Tongue (tissue), 2 donors: ENCODE results near the gene EYA2. TPM values are rescaled to one million over a fixed set of nuclear protein-coding genes. Genes with fewer than 3 reads are reported as not detected.
A peak's percentile ranks its signal among the peaks of the same experiment; 100 is the strongest.
"Not testable (repeated sequence)": the region's sequence is repeated elsewhere in the genome, so short reads cannot be mapped to it uniquely, and the experiment has no call there.

Source experiments
- DNase-seq: peaks from one replicate; pipeline ENCODE4 v3.0.0-alpha.2; 2015
- total RNA-seq: library from RNA; depleted of rRNA; stranded (reverse); fragments of >200 nt; gene quantifications from one replicate; pipeline ENCODE4 v1.2.3, GENCODE V29; 2014

The EYA2 gene
- total RNA-seq, 1 donor from 2014 or later: 1.3 TPM

DNA sequence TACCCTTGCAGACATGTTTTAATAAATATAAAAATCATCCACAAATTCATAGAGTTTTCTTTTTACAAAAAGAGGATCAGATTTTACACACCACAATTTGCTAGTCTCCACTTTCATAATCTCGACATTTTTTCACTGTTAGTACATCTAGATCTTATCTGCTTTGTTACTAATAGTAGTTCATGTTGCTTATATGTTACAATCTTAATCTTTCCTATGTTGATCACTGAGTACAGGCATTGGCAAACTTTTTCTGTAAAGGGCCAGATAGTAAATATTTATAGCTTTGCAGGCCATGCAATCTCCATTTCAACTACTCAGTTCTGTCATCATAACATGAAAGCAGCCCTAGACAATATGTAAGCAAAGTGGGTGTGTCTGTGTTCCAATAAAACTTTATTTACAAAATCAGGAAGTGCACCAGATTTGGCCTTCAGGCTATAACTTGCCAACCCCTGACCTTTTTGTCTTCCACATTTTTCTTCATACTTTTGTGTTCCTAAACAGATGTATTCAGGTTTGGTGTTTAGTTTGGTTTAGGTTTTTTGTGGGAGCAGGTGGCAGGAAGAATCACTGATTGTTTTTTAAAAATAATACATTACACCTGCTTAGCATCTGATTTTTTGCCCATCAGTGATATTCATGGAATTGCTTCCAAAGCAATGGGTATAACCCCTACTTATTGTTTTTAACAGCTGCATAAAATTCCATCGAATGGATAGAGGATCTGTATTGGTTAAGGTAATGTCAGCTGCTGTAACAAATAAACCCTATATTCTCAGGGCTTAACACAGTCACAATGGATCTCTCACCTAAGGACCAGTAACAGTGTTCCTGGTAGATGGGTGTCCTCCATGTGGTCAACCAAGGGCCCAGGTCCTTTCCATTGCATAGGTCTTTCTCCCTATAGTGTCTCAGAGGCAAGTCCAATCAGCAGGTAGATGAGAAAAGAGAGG is 61.2 kb downstream of the EYA2 start:
- DNase-seq: no peak

GRCh38 chr20:46959081-46959692 is 64.5 kb downstream of the EYA2 start:
- no peak for DNase-seq

- no peak for DNase-seq
Observed at GRCh38 chr20:46959821-46960220, 65.2 kb downstream of the EYA2 start.

DNA sequence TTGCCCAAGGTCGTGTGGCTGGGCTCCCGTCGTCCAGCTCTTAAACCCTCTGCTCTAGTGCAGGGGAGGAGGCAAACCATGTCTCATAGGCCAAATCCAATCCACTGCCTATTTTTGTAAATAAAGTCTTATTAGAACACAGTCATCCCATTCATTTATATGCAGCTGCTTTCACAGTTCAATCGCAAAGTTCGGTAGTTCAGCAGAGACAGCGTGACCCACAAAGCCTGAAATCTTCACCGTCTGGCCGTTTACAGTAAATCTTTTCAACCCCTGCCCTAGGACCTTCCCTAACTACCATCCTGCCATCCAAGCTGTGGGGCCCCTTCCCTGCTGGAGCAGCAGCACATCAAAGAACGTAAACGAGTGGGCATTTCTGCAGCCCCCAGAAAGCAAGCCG is 65.9 kb downstream of the EYA2 start:
- no peak for DNase-seq

DNA sequence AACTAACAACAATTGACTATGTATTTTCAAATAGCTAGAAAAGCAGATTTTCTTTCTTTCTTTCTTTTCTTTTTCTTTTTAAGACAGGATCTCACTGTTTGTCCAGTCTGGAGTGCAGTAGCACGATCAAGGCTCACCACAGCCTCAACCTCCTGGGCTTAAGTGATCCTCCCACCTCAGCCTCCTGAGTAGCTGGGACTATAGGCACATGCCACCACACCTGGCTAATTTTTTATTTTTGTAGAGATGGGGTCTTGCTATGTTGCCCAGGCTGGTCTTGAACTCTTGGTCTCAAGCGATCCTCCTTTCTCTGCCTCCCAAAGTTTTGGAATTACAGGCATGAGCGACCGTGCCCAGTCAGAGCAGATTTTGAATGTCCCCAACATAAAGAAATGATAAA is 67.3 kb downstream of the EYA2 start:
- not testable (repeated sequence) for DNase-seq

DNA sequence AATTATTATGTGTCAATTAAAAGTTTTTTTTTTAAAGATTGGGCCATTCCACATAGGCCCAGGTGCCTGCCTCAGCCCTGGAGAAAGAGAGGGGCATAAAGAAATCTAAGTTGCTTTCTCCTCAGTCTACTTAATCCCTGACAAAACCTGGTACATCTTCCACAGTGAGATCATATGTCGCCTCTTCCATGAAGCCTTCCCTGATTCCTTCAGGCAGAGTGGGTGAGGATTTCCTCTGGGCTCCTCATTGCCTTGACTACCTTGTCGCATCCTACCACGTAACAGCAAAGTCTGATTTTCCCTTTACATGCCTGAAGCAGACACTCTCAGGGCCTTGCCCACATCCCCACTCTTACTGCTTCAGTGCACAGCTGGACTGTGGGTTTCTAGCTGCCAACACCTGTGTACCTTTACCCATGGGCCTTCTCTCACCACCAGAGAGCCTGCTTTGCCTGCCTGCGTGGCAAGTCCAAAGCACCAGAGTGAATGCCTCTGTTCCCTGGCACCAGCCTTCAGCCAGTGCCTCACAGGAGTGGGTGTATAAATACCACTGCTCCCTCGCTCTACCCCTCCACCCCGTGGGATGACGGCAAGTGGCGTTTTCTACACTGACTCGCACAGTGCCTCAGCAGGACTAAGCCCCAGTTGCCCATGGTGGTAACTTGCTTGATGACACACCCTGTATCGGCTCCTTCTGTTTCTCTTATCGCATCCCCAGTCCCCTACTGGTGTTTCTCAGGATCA is 68.0 kb downstream of the EYA2 start:
- DNase-seq: no peak

DNA sequence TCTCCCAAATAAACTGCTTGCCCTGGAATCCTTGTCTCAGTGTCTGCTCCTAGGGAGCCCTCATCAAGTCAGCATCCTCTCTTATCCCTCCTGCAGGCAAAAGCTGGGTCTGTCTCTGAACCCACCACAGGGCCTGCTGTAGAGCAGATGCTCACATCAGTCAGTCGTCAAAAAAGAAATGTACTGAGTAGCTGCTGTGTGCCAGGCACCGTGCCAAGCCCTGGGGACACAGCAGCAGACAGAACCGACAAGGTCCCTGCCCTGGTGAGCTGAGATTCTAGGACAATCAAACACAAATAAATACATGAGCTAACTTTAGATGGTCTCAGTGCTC is 68.5 kb downstream of the EYA2 start:
- DNase-seq: peak; percentile 72

DNA sequence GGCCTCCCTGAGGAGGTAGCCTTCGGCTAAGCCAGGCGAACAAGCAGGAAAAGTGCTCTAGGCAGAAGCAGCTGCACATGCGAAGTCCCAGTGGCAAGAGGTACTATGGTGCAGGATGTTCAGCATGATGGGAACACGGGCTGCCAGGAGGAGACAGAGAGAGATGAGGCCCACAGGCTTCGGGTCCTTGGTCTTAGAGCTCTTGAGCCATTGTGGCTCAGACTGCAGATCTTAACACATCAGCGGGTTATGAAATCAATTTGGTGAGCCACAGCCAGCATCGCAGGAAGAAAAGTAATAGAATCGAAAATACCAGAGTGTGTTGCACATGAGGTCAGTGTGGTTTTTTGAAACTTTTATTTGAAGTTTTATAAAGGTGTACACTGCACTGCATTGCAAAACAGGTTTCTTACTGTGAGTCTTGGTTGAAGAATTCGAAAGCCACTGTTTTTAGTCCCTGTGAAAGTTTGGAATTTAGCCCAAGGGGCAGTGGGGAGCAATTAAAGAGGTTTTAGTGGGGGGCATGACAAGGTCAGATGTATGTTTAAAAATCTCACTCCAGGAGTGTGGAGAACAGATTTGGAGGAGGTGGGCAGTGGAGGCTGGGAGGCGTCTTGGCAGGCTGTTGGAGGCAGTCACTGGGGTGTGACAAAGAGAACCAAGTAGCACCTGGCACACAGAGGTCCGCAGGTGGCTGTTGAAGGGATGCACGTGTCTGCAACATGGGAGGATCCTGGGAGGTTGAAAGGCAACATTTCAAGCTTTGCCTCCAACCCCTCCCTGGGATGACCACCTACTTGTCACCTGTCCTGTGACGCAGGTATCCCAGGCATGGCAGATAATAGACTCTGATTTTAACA is 69.3 kb downstream of the EYA2 start:
- DNase-seq: no peak

DNA sequence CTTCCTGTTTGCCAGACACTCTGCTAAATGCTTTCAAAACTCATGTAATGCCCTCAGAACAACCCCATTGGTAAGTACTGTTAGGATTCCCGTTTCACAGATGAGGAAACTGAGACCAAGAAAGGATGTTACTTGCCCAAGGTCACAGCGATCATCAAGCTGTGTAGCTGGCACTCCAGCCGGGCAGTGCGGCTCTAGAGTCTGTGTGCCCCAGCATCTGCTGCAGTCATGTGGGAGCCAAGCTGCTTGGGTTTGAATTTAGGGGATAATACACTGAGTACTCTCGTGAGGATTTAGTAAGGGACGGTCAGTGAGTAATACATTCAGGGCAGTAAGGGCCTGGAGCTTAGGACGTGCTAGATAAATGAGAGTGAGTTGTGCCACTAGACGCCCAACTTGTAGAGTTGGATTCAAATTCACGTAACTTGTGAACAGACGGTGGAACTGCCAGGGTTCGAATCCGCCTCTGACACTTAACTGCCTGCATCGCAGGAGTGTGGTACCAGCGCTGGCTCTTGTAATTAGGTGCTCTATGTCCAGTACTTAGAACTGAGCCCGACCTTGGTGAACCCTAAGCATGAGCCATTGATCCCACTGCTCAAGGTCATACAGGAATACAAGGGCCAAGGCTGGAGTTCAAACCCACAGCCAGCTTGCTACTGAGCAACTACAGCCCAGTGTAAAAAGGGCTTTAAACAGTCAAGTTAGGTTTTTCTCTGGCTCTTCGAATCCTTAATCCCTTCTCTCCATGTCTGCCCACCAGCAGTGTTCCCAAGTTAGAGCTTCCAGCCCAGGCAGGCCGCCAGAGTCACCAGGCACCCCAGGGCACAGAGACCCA is 70.2 kb downstream of the EYA2 start:
- DNase-seq: no peak

DNA sequence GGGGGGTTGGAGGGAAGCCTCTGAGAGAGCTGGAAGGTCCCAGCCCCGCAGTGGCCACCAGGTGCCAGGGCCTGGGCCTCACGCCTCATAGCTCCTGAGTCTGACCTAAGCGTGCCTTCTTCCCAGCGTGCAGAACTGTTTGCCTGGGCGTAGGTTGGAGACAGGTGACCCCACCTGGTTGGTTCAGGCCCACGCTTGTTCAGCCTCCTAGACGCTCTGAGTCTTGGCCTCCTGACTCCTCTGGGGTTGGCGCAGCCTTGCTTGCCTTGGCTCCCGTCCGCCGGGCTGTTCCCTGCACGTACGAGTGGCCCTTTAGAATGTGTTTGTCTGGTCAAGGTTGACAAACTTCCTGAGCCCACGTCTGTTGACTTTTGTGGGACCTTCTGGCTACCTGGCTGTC is 70.8 kb downstream of the EYA2 start:
- no peak for DNase-seq

GRCh38 chr20:46967646-46968045 is 73.0 kb downstream of the EYA2 start:
- peak; percentile 50 for DNase-seq

GRCh38 chr20:46970937-46971630 is 76.4 kb downstream of the EYA2 start:
- peak; percentile 49 for DNase-seq

- DNase-seq: no peak
Observed at GRCh38 chr20:46973766-46974165, 79.1 kb downstream of the EYA2 start.

- no peak for DNase-seq
Observed at GRCh38 chr20:46974669-46975434, 80.2 kb downstream of the EYA2 start.

- DNase-seq: no peak
Observed at GRCh38 chr20:46975976-46976375, 81.3 kb downstream of the EYA2 start.

DNA sequence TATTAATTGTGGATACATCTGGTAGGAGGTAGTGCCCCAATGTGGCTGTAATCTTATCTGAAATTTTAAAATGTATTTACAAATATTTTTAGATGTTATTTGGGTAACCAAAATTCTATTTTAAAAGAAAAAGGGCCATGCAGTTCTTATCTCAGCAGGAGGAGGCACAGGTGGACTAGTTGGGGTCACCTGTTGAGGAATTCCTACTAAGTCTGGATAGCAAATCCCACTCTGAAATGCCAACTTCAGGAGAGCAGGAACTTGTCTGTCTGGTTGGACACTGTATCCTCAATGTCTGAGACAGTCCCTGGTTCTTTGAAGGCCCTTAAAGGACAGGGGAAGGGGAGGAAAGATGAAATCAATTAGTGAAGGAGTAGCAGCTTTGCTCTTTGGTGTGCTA is 82.6 kb downstream of the EYA2 start:
- no peak for DNase-seq

GRCh38 chr20:46977909-46978588 is 83.4 kb downstream of the EYA2 start:
- DNase-seq: no peak

- peak; percentile 88 for DNase-seq
Observed at GRCh38 chr20:46978951-46979491, 84.4 kb downstream of the EYA2 start.
